ENCODE results near the gene KDELR1.
A peak's percentile ranks its signal among the peaks of the same experiment; 100 is the strongest.
"Not testable (repeated sequence)": the region's sequence is repeated elsewhere in the genome, so short reads cannot be mapped to it uniquely, and the experiment has no call there.

KDELR1 gene

DNA sequence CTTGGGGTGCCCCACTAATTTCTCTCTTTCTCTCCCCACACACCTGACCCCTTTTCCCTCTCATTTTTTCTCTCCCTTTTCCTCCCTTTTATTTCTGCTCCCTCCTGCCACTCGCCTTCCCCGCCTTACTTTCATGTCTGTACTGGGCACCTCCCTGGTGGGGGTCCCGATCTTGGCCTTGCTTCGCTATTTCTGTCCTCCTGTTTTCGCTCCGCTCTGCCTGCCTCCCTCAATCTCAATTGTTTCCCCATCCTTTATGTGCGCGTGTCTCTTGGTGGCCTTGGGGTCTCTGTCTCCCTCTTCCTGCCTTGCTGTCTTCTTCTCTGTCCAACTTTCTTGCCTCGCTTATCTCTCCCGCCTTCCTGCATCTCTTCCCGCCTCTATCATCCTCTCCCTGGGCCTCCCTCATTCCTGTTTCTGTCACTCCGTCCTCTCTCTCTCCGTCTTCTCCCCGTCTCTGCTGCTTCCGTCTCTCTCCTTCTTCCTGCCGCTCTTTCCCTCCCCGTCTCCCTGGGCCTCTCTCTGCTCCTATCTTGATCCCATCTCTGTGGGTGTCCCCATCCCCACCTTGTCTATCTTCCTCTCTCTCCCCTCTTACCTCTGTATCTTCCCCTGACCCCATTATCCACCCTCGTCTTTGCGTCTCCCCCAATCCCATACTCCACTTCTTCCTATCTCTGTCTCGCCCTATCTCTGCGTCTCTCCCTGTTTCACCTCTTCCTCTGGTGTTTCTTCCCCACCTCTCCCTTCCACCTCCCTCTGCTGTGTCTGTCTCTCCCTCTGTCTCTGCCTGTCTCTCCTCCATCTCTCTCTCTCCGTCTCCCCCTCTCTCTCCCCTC, 6.1 kb upstream of the KDELR1 start:
- no peak for DNase-seq

DNA sequence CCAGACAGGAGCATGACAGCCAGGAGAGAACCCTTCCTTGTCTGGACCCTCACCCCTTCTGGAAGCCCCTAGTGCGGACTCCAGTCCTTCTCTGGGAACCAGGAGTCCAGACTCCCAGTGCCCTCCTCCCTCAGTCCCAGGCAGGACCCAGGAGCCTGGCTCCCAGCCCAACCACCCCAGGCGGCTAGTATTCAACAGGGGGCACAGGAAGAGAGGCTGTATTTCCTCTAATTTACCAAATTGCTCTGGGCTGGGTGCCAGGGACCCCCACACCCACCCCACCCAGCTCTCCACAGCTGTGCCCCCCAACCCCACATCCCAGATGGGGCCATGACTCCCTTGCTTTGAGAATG, 5.4 kb upstream of the KDELR1 start:
- no peak for DNase-seq

- DNase-seq = no peak
Observed at GRCh38 chr19:48396016-48396823, 4.9 kb upstream of the KDELR1 start.

- DNase-seq = no peak
Observed at GRCh38 chr19:48395499-48395898, 4.1 kb upstream of the KDELR1 start.

- DNase-seq = no peak
Observed at GRCh38 chr19:48395170-48395455, 3.8 kb upstream of the KDELR1 start.

DNA sequence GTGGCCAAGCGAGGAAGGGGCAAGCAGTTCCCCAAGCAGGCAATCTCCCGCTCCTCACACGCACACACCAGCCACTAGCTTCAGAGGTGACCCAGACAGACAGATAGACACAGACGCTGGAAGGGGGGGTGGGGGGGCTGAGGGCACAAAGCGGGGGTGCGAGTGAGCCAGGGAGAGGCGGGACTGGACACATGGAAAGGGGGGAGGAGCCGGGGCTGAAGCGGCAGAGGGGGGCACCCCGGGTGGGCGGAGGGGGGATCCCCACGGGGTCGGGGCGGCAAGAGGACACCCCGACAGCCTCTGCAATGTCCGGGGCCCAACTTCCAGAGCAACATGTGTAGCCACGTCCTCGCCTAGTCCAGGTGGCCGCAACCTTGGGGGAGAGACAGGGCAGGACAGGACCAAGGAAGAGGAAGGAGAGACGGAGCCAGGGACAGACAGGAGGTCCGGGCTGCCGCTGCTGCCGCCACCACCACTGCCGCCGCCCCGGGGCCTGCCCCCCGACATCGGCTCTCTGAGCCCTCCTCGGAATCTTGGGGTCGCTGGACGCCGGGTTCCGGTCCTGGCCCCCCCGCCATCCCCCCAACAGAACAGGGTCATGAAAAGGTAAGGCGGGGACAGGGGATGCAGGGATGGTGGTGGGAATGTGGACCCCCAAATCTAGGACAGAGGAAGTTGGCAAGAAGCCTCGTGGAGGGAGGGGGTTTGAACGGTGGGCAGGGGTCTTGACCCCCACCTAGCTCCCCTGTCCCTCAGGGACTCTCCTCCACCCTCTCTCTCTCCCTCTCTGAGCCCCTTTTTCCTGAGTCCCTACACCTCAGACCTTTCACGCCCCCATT, 3.2 kb upstream of the KDELR1 start:
- DNase-seq = no peak

GRCh38 chr19:48393559-48394330, 2.4 kb upstream of the KDELR1 start, which contains the start of gene GRIN2D:
Gene GRIN2D (plus strand): TSS chr19:48393668. CDS start chr19:48398393, 4,725 bp downstream.
- no peak for DNase-seq

DNA sequence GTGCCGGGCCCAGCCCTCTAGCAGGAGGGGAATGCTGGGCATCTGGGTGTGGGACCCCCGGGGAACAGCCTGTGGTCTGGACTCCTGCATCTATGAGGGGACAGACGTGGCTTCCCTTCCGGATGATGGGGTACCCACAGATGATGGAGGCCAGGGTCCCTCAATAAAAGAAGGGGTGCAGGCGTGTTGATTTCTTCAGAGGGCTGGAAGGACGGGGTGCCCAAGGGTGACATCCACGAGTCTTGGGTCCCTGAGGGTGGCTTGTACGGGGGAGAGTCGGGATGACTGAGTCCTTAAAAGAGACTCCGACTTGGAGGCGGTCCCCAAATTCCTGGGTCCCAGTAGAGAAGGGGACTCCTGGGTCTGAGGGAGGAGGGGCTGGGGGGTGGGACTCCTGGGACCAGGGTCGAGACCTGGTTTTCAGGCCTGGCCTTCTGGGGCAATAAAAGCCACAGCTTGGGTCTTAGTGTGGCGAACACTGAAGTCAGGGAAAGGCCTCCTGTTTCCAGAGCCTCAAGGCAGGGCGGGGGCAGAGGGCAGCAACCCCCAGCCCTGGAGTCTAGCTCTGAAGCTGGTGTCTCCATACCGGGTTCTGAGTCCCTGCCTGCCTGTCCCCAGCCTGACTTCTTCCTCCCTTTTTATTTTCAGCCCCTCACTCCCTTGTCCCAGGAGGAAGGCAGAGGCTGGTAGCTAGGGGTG, 1.7 kb upstream of the KDELR1 start:
- no peak for DNase-seq

DNA sequence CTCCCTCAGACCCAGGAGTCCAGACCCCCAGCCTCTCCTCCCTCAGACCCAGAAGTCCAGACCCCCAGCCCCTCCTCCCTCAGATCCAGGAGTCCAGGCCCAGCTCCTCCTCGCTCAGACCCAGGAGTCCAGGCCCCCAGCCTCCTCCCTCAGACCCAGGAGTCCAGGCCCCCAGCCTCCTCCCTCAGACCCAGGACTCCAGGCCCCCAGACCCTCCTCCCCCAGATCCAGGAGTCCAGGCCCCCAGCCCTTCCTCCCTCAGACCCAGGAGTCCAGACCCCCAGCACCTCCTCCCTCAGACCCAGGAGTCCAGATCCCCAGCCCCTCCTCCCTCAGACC, 624 bp upstream of the KDELR1 start:
- DNase-seq = not testable (repeated sequence)

DNA sequence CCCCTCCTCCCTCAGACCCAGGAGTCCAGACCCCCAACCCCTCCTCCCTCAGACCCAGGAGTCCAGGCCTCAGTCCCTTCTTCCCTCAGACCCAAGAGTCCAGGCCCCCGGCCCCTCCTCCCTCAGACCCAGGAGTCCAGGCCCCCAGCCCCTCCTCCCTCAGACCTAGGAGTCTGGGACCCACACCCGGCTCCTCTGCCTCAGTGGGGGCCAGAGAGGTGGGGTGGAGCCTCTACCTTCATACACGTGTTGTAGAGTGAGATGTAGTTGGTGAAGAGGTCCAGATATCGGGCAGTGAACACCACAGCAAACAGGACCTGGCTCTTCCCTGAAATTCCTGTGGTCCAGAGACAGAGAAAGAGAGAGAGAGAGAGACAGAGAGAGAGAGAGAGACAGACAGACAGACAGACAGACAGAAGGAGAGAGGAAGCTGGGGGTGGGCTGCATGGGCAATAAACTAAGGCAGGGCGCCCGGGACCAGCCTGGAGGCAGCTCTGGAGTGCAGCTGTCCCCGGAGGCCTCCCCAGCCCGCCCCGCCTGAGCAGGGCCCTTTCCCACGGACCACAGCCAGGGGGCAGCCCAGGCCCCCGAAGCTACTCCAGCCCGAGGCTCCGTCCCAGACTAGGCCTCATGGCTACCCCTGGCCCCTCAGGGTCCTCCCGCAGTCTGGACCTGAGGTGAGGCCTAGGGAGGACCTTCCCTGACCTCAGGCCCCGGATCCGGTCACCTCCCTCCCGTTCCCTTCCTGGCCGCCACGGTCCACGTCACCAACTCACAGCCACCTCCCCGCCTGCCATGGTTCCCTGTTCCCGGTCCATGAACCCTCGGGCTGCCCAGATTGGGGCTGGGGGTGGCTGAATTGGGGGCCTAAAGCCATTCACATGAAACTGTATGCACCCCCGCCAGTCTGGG, 907 bp downstream of the KDELR1 start:
- peak; percentile 59 for DNase-seq

DNA sequence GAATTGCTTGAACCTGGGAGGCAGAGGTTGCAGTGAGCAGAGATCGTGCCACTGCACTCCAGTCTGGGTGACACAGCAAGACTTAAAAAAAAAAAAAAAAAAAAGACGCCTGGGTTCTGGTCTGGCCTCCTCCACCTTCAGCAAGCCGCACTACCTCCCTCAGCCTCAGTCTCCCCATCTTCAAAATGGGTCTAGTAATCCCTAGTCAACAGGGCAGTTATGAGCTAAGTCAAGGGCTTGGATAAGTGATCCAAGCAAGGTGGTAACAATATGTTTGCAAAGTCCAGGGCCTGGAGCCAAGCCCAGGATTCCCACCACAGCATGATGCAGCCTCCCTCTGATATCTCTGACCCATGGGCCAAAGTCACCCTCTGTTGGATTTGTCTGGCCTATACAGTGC, 4.4 kb downstream of the KDELR1 start:
- DNase-seq = no peak

DNA sequence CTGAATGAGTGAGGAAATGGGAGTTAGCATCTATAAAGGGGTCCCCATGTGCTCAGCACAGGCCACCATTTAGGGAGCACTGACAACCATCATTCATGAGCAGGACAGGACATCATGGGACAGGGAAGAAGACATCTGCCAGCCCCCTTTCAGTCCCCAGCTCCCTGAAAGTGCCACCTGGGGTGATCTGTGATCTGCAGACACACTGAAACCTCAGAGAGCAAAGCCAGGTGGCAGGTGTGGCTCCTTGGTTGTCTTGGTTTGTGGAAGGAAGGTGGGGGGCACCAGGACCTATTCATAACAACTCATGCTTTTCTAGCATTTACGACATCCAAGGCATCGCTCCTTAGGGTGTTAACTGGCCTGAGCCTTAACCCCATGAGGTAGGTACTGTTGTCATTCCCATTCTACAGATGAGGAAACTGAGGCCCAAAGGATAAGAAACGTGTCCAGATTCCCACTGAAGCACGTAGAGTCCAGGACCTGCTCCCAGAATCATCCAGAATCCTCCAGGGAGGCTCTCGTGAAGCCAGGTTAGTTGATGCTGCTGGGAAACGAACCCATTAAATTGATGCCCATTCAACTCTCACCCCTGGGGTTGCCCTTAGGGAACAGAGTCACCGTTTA, 5.8 kb downstream of the KDELR1 start:
- DNase-seq = no peak

DNA sequence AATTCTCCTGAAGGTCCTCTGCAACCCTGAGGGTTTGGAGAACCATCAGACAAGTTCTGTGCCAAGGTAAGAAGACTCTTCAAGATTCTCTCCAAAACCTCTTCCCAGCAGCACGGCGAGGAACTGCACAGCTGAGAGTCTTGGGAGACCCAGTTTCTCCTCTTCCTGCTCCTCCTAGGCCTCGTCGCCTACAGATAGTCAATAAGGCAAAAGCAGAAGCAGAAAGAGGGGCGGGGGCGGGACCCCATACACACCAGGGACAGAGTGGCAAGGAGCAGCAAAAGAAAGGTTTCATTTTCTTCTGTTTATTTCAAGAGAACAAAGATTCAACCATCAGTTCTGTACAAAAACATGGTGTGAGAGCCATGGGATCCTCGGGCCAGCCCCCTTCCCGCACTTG, 9.1 kb downstream of the KDELR1 start:
- DNase-seq = no peak

DNA sequence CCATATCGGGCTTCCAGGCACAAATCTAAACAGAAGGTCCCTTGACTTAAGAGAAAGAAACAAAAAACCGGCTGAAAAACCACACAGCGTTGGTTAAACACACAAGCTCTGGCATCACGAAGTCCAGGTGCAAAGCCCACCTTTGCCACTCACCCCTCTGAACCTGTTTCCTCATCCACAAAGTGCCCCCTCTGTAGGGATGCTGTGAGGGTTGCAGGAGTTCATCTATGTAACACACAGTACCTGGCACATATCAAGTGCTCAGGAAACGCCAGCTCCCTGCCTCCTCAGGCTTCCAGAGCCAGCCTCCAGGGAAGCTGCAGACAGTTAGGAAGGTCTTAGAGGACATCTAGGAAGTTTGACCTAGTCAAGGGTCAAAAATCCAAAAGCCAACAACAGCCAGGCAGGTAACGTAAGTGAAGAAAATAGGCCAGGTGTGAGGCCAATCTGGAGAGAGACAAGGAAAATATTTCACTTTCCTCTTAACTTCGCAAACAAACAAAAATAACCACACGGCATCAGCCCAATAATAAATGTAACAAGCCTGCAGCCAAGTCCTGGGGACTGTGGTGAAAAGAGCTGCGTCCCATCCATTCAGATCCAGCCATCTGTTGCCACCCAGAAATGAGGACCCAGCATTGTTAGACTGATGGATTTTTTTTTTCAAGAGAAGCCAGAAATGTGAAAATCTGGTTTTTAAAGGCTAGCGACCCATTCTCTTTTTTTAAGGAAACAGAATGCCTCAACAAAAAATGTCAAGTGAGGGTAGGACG, 10.0 kb downstream of the KDELR1 start:
- DNase-seq = no peak

- no peak for DNase-seq
Observed at GRCh38 chr19:48379058-48379457, 12.3 kb downstream of the KDELR1 start.

DNA sequence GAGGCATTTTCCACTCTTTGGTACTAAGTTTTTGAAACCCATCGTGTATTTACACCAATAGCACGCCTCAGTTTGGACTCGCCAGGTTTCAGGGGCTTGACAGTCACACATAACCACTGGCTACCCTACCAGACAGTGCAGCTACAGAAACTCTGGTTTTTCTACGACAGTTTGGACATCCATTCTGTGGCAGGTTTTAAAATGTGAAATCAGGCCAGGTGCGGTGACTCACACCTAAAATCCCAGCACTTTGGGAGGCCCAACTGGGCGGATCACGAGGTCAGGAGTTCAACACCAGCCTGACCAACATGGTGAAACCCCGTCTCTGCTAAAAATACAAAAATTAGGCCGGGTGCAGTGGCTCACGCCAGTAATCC, 13.2 kb downstream of the KDELR1 start:
- DNase-seq = no peak

- no peak for DNase-seq
Observed at GRCh38 chr19:48373567-48373966, 17.8 kb downstream of the KDELR1 start.

DNA sequence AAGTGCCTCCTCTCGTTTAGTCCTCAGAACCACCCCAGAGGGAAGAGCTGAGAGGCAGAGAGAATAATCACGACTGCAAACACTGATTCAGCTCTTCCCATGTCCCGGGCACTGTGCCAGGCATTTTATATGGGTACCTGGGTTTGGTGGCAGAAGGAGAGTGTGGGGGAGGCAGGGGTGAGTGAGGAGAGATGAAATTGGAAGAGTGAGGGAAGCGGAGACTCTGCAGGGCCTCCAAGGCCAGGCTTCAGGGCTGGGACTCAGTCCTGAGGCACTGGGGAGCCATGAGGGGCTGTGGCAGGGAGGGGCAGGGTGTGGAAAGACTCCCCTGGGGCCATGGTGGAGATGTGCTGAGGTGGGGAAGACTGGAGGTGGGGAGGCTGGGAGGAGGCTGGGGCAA, 18.4 kb downstream of the KDELR1 start:
- DNase-seq = no peak

- DNase-seq = not testable (repeated sequence)
Observed at GRCh38 chr19:48371771-48372170, 19.6 kb downstream of the KDELR1 start.

DNA sequence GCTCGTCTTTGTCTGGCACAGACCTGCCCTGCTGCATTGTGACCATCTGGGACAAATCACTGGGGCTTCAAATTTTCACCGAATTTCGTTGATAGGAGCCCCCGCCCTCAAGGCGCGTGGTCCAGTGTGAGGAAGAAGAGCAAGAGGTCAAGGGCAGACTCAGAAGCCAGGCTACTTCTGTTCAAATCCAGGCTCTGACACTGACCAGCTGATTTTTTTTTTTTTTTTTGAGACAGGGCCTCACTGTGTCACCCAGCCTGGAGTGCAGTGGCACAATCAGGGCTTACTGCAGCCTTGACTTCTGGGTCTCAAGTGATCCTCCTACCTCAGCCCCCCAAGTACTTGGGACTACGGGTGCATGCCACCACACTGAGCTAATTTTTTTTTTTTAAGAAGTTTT, 20.0 kb downstream of the KDELR1 start:
- no peak for DNase-seq

All from NK-92 treated with Interleukin-12 subunit alpha and Interleukin-12 subunit beta, amount 100 ng/mL, for 24 hours (cell line).